ENCODE measurements around the gene HK2.

The HK2 gene

GRCh38 chr2:74872389-74872836 lies 38.5 kb downstream of the HK2 start:
- H3K4me3 ChIP-seq (replicated peaks; ENCODE audit: low read depth, low read length), result no peak overlapping the region
- TF ChIP-seq CTCF (IDR thresholded peaks at IDR 0.05; ENCODE audit: low read length, missing control alignments), result no peak
- DNase-seq (ENCODE audit: low read depth), result peak; percentile 50

GRCh38 chr2:74873012-74873665 lies 39.2 kb downstream of the HK2 start:
- DNase-seq (ENCODE audit: low read depth), result no peak
- no peak for TF ChIP-seq CTCF (IDR thresholded peaks at IDR 0.05; ENCODE audit: low read length, missing control alignments)
- H3K4me3 ChIP-seq (replicated peaks; ENCODE audit: low read depth, low read length), result no peak overlapping the region

- no peak for TF ChIP-seq CTCF (IDR thresholded peaks at IDR 0.05; ENCODE audit: low read length, missing control alignments)
- DNase-seq (ENCODE audit: low read depth), result no peak
- no peak overlapping the region for H3K4me3 ChIP-seq (replicated peaks; ENCODE audit: low read depth, low read length)
These were observed 40.0 kb downstream of the HK2 start for GRCh38 chr2:74873678-74874640.

GRCh38 chr2:74876081-74876886 lies 42.4 kb downstream of the HK2 start:
- no peak overlapping the region for H3K4me3 ChIP-seq (replicated peaks; ENCODE audit: low read depth, low read length)
- peak; percentile 77 for DNase-seq (ENCODE audit: low read depth)
- peak; percentile 48 for TF ChIP-seq CTCF (IDR thresholded peaks at IDR 0.05; ENCODE audit: low read length, missing control alignments)

GRCh38 chr2:74877376-74877775 lies 43.4 kb downstream of the HK2 start:
- no peak for DNase-seq (ENCODE audit: low read depth)
- no peak overlapping the region for H3K4me3 ChIP-seq (replicated peaks; ENCODE audit: low read depth, low read length)
- TF ChIP-seq CTCF (IDR thresholded peaks at IDR 0.05; ENCODE audit: low read length, missing control alignments), result no peak

- no peak for DNase-seq (ENCODE audit: low read depth)
- no peak overlapping the region for H3K4me3 ChIP-seq (replicated peaks; ENCODE audit: low read depth, low read length)
- TF ChIP-seq CTCF (IDR thresholded peaks at IDR 0.05; ENCODE audit: low read length, missing control alignments), result no peak
These were observed 44.0 kb downstream of the HK2 start for GRCh38 chr2:74877781-74878433.
